ENCODE data around the gene SPECC1L. TPM values are rescaled to one million over a fixed set of nuclear protein-coding genes. Genes with fewer than 3 reads are reported as not detected.

SPECC1L gene
- total and polyA plus RNA-seq, 9 donors: 19.3 to 94.4 (median 66.3) TPM

DNA sequence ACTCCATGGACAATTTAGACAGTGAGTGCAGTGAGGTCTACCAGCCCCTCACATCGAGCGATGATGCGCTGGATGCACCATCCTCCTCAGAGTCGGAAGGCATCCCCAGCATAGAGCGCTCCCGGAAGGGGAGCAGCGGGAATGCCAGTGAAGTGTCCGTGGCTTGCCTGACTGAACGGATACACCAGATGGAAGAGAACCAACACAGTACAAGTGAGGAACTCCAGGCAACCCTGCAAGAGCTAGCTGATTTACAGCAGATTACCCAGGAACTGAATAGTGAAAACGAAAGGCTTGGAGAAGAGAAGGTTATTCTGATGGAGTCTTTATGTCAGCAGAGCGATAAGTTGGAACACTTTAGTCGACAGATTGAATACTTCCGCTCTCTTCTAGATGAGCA lies 51.4 kb downstream of the SPECC1L start:
- 90 to 93% (median 92%) methylated on average over 13 of the region's 13 CpGs for WGBS, 3 donors
- no peaks in the 10 kb centered on the region for H3K27me3 ChIP-seq
- H3K36me3 ChIP-seq: no peaks in the 10 kb centered on the region
- H3K27ac ChIP-seq: no peak overlapping the region
- no peaks in the 10 kb centered on the region for H3K9me3 ChIP-seq
- no peak overlapping the region for H3K4me3 ChIP-seq
- H3K4me1 ChIP-seq (ENCODE audit: insufficient read depth): no peaks in the 10 kb centered on the region
- TF ChIP-seq POLR2A (IDR thresholded peaks at IDR 0.05): no peak
- TF ChIP-seq, protein P1, sequence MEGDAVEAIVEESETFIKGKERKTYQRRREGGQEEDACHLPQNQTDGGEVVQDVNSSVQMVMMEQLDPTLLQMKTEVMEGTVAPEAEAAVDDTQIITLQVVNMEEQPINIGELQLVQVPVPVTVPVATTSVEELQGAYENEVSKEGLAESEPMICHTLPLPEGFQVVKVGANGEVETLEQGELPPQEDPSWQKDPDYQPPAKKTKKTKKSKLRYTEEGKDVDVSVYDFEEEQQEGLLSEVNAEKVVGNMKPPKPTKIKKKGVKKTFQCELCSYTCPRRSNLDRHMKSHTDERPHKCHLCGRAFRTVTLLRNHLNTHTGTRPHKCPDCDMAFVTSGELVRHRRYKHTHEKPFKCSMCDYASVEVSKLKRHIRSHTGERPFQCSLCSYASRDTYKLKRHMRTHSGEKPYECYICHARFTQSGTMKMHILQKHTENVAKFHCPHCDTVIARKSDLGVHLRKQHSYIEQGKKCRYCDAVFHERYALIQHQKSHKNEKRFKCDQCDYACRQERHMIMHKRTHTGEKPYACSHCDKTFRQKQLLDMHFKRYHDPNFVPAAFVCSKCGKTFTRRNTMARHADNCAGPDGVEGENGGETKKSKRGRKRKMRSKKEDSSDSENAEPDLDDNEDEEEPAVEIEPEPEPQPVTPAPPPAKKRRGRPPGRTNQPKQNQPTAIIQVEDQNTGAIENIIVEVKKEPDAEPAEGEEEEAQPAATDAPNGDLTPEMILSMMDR (IDR thresholded peaks at IDR 0.05): no peak
- no peak for DNase-seq
- intact Hi-C loops (cut with DNase I): loop anchor here in 3 of 4 donors (10.0 kb wide), 3 partner anchors 103 to 203 kb away; partner anchors contain the start of gene ADORA2A (in 1 of the 3)

DNA sequence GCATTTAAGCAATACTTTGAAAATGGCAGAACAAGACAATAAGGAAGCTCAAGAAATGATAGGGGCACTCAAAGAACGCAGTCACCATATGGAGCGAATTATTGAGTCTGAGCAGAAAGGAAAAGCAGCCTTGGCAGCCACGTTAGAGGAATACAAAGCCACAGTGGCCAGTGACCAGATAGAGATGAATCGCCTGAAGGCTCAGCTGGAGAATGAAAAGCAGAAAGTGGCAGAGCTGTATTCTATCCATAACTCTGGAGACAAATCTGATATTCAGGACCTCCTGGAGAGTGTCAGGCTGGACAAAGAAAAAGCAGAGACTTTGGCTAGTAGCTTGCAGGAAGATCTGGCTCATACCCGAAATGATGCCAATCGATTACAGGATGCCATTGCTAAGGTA lies 51.9 kb downstream of the SPECC1L start:
- DNase-seq: no peak
- no peak overlapping the region for H3K4me3 ChIP-seq
- WGBS, 3 donors: 83 to 91% (median 84%) methylated on average over 6 of the region's 6 CpGs
- H3K36me3 ChIP-seq: no peaks in the 10 kb centered on the region
- H3K9me3 ChIP-seq: no peaks in the 10 kb centered on the region
- no peaks in the 10 kb centered on the region for H3K27me3 ChIP-seq
- no peak for TF ChIP-seq POLR2A (IDR thresholded peaks at IDR 0.05)
- TF ChIP-seq, protein P1 (IDR thresholded peaks at IDR 0.05): no peak
- TF ChIP-seq EP300 (IDR thresholded peaks at IDR 0.05): no peak
- H3K4me1 ChIP-seq (ENCODE audit: insufficient read depth): no peaks in the 10 kb centered on the region
- intact Hi-C loops (cut with DNase I): loop anchor here in 3 of 4 donors (10.0 kb wide), 3 partner anchors 102 to 202 kb away; partner anchors contain the start of gene ADORA2A (in 1 of the 3)
- no peak overlapping the region for H3K27ac ChIP-seq

DNA sequence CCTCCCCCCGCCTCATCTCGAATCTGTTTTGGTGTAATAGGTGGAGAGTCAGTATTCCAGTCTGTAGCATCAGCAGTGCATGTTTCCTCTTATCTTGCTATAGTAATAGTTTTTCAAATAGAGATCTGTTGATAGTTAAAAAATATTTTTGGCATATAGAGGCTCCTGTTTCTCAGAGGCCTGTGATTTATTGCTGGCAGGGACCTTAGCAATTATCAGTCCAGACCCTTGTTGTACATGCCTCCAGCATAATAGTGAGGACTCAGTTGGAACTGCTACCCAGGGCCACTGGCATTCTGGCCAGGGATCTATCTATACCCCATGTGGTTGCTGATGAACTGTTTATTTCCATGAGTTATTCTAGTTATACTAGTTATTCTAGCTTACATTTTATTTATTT lies 52.6 kb downstream of the SPECC1L start:
- Histone ChIP-seq H3K27me3 (no peaks in the 10 kb centered on the region), H3K4me1 (ENCODE audit: insufficient read depth) (no peaks in the 10 kb centered on the region), H3K27ac (no peak overlapping the region), H3K9me3 (no peaks in the 10 kb centered on the region), H3K36me3 (no peaks in the 10 kb centered on the region), H3K4me3 (no peak overlapping the region)
- intact Hi-C loops (cut with DNase I): loop anchor here in 3 of 4 donors (10.0 kb wide), 3 partner anchors 102 to 202 kb away; partner anchors contain the start of gene ADORA2A (in 1 of the 3)
- no peak for DNase-seq
- WGBS, 3 donors: 80 to 85% (median 82%) methylated on average over 2 of the region's 2 CpGs
- TF ChIP-seq, protein P1 (IDR thresholded peaks at IDR 0.05): no peak
- TF ChIP-seq EP300 (IDR thresholded peaks at IDR 0.05) (no peak), POLR2A (IDR thresholded peaks at IDR 0.05) (no peak)

DNA sequence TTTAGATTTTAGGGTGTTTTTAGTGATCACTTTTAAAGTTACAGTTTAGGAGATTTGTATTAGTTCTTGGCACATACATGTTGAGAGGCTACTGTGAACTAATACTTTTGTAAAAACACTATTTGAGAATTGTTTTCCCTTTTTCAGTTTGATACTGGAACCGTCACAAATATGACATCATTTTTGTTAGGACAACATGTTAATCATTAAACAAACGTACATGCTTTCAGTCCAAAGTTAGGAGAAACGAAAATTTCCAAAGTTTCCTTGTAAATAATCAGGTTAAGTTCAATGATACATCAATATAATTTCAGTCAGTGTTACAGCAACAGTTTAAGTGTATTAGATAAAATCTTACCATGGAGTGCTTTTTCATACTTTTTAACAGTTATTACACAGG lies 53.1 kb downstream of the SPECC1L start:
- WGBS, 3 donors: 37 to 55% (median 51%) methylated on average over 3 of the region's 3 CpGs
- no peak for DNase-seq
- Histone ChIP-seq H3K27ac (no peak overlapping the region), H3K9me3 (no peaks in the 10 kb centered on the region), H3K27me3 (no peaks in the 10 kb centered on the region), H3K4me3 (no peak overlapping the region), H3K36me3 (no peaks in the 10 kb centered on the region), H3K4me1 (ENCODE audit: insufficient read depth) (no peaks in the 10 kb centered on the region)
- intact Hi-C loops (cut with DNase I): loop anchor here in 3 of 4 donors (10.0 kb wide), 3 partner anchors 101 to 201 kb away; partner anchors contain the start of gene ADORA2A (in 1 of the 3)
- TF ChIP-seq POLR2A (IDR thresholded peaks at IDR 0.05) (no peak), EP300 (IDR thresholded peaks at IDR 0.05) (no peak)
- TF ChIP-seq, protein P1 (IDR thresholded peaks at IDR 0.05): no peak
